Activated B cell treated with CpG ODN at 0.5 μM for 24 hours (primary cell): ENCODE data around the gene C11orf86. TPM values are rescaled to one million over a fixed set of nuclear protein-coding genes. Genes with fewer than 3 reads are reported as not detected.
"Not testable (repeated sequence)": the region's sequence is repeated elsewhere in the genome, so short reads cannot be mapped to it uniquely, and the experiment has no call there.

Experiments
- ATAC-seq: fragments of 200-7000 bp; cut with Tn5 transposase; one replicate; pipeline ENCODE4 v1.10.0; 2021; ENCODE audit warnings: low read depth, mild to moderate bottlenecking, moderate library complexity
- CTCF ChIA-PET: fragments of 350-600 bp; sonication (Branson Sonifier 250); formaldehyde crosslinking; loops from one replicate; lab custom pipeline; 2021; ENCODE audit warnings: antibody characterized with exemption; lab: Charles Lee
- POLR2A ChIA-PET: fragments of 350-600 bp; sonication (Branson Sonifier 250); formaldehyde crosslinking; loops from one replicate; lab custom pipeline; 2021; ENCODE audit warnings: antibody characterized with exemption; lab: Charles Lee
- DNase-seq: peaks from one replicate; pipeline ENCODE4 v3.0.0; 2022
- H3K27ac Mint-ChIP-seq: one replicate; pipeline ENCODE4 v1.8.0; 2020; ENCODE audit warnings: mixed read lengths
- H3K27me3 Mint-ChIP-seq: one replicate; pipeline ENCODE4 v1.8.0; 2021; ENCODE audit warnings: mixed read lengths
- H3K36me3 Mint-ChIP-seq: one replicate; pipeline ENCODE4 v1.8.0; 2021; ENCODE audit warnings: low read depth, mixed read lengths
- H3K4me1 Mint-ChIP-seq: one replicate; pipeline ENCODE4 v1.8.0; 2021; ENCODE audit warnings: mixed read lengths
- H3K4me3 Mint-ChIP-seq: one replicate; pipeline ENCODE4 v1.8.0; 2020; ENCODE audit warnings: mild to moderate bottlenecking, mixed read lengths
- H3K9me3 Mint-ChIP-seq: one replicate; pipeline ENCODE4 v1.8.0; 2020; ENCODE audit warnings: mixed read lengths
- intact Hi-C: fragments of 100-400 bp; cut with micrococcal nuclease; formaldehyde crosslinking; loops from one replicate; pipeline ENCODE4 v1.15.1; 2024
- total RNA-seq: library from RNA; stranded (reverse); gene quantifications from 2 replicates; pipeline ENCODE4 v1.2.3, GENCODE V29; 2022
- TF ChIP-seq, protein P1 (sequence below): fragments of 200-600 bp; IDR thresholded peaks from one replicate; pipeline ENCODE4 v1.8.0; 2022; ENCODE audit warnings: antibody characterized with exemption, mild to moderate bottlenecking

Gene C11orf86
- total RNA-seq, 1 donor from 2014 or later = not detected

DNA sequence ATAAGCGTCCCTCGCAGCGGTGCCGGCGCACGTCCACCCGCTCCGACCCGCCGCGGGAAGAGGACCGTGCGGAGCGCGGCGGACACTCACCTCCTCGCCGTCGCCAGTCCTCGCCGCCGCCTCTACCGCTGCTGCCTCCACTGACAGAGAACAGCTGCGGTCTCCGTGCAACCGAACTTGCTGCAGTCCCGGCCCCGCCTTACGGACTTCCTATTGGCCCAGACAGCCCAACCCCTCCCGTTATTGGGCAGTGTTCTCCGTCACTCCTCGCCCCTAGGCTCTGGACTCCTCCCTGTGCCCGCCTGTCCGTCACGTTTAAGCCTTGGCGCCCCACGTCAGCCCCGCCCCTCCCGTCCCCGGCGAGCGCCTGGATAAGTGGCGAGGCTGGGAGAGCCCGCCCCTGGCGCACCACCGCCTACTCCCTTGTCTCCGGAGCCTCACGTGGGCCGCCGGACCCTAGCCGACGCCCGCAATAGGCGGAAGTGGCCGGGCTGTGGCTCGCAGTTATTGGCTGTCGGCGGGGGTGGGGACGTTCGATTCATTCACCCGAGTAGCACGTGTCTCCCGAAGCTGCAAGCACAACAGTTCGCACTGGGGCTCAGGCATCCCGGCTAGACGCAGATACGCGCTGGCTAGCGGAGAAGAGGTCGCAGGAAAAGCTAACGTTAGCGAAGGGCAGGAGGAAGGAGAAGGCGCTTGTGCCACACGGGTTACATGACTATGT, 16.7 kb upstream of the C11orf86 start, which contains the start of gene PC:
Gene PC, minus strand, starts transcription at position 152 of the 724 bp plus-strand sequence. CDS start 86,224 bp downstream, outside the sequence.
- POLR2A ChIA-PET = interaction anchor here (0.5 to 1.9 kb wide), 4 partner anchors 114 to 654 kb away, joined by 3 to 5 read pairs (median 3); no protein-coding TSS in a partner anchor
- TF ChIP-seq, protein P1, sequence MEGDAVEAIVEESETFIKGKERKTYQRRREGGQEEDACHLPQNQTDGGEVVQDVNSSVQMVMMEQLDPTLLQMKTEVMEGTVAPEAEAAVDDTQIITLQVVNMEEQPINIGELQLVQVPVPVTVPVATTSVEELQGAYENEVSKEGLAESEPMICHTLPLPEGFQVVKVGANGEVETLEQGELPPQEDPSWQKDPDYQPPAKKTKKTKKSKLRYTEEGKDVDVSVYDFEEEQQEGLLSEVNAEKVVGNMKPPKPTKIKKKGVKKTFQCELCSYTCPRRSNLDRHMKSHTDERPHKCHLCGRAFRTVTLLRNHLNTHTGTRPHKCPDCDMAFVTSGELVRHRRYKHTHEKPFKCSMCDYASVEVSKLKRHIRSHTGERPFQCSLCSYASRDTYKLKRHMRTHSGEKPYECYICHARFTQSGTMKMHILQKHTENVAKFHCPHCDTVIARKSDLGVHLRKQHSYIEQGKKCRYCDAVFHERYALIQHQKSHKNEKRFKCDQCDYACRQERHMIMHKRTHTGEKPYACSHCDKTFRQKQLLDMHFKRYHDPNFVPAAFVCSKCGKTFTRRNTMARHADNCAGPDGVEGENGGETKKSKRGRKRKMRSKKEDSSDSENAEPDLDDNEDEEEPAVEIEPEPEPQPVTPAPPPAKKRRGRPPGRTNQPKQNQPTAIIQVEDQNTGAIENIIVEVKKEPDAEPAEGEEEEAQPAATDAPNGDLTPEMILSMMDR = no peak
- intact Hi-C loops = loop anchor here (1.0 to 5.0 kb wide), 4 partner anchors 161 to 691 kb away; partner anchors contain the start of genes KDM2A, RAB1B, SLC29A2 and SPTBN2
- peaks cover 3% of the 10 kb centered on the region for H3K27me3 Mint-ChIP-seq
- H3K4me3 Mint-ChIP-seq = peak within 1 kb of the TSS; percentile 83
- peak within 1 kb of the TSS; percentile 81 for H3K27ac Mint-ChIP-seq
- peaks cover 20% of the 10 kb centered on the region for H3K4me1 Mint-ChIP-seq
- CTCF ChIA-PET = no interaction called here
- DNase-seq (peak; percentile 87), ATAC-seq (peak; percentile 97)
- H3K9me3 Mint-ChIP-seq = peaks cover 5% of the 10 kb centered on the region
- no peaks in the 10 kb centered on the region for H3K36me3 Mint-ChIP-seq

DNA sequence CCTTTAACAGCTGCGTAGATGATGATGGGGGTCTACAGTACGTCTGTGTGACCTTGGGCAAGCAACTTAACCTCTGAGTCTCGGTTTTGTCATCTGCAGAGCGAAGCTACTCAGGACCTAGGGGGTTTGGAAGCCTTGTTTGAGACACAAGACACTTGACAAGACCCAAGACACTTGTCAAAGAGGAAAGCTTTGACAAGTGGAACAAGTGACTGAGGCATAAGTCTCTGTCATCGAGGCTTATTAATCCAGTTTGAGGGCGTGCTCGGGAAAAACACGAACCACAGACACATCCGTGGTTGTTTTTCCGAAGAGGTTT, 16.2 kb upstream of the C11orf86 start:
- Mint-ChIP-seq H3K9me3 (peaks cover 5% of the 10 kb centered on the region), H3K4me1 (peaks cover 20% of the 10 kb centered on the region), H3K27me3 (peaks cover 3% of the 10 kb centered on the region), H3K27ac (peak overlapping the region; percentile 81), H3K36me3 (no peaks in the 10 kb centered on the region), H3K4me3 (peak overlapping the region; percentile 83)
- CTCF ChIA-PET = no interaction called here
- intact Hi-C loops = loop anchor here (1.0 to 5.0 kb wide), 4 partner anchors 160 to 692 kb away; partner anchors contain the start of genes KDM2A, RAB1B, SLC29A2 and SPTBN2
- no peak for DNase-seq
- POLR2A ChIA-PET = interaction anchor here (0.6 to 0.9 kb wide), 4 partner anchors 281 to 654 kb away, joined by 3 to 6 read pairs (median 3); no protein-coding TSS in a partner anchor
- TF ChIP-seq, protein P1 = no peak
- no peak for ATAC-seq

DNA sequence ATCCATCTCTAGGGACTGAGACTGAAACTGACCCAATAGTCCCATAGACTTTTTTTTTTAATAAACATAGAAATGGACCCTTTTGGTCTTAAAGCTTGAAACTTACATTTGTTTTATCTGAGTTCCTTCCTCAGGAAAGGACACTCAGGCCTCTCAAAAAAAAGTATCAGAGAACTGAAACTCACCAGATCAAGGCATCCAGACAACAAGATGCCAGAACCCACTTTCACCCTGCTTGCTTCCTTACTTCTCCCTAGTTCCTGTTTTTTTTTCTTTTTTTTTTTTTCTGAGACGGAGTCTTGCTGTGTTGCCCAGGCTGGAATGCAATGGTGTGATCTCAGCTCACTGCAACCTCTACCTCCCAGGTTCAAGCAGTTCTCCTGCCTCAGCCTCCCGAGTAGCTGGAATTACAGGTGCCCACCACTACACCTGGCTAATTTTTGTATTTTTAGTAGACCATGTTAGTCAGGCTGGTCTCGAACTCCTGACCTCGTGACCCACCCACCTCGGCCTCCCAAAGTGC, 13.4 kb upstream of the C11orf86 start:
- H3K9me3 Mint-ChIP-seq, intact Hi-C loops, H3K4me3 Mint-ChIP-seq, H3K36me3 Mint-ChIP-seq, POLR2A ChIA-PET, H3K27me3 Mint-ChIP-seq, ATAC-seq, H3K27ac Mint-ChIP-seq, DNase-seq: not testable (repeated sequence)
- peaks cover 17% of the 10 kb centered on the region for H3K4me1 Mint-ChIP-seq
- CTCF ChIA-PET = interaction anchor here (0.6 kb wide), 1 partner anchor 1136 kb away, joined by 3 read pairs; no protein-coding TSS in a partner anchor

DNA sequence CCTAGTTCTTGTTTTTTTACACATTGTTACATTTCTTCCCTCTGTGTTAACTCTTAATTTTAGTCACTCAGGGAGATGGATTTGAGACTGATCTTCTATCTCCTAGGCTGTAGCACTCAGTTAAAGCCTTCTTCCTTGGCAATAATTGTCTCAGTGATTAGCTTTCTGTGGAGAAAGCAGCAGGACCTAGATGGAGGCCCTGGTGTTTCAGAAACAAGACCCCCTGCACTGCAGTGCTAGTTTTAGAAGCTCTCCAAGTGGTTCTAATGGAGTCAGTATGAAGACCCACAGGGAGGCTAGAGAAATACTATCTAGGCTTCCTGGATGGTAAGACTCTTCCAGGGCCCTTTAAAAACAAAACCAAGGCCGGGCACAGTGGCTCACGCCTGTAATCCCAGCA, 12.9 kb upstream of the C11orf86 start:
- no peak for ATAC-seq
- peaks cover 7% of the 10 kb centered on the region for H3K27me3 Mint-ChIP-seq
- H3K27ac Mint-ChIP-seq = no peak overlapping the region
- no peak overlapping the region for H3K4me3 Mint-ChIP-seq
- ChIA-PET CTCF (no interaction called here), POLR2A (no interaction called here)
- H3K4me1 Mint-ChIP-seq = peaks cover 15% of the 10 kb centered on the region
- TF ChIP-seq, protein P1 = no peak
- intact Hi-C loops = no loop called here
- H3K9me3 Mint-ChIP-seq = peaks cover 5% of the 10 kb centered on the region
- no peak for DNase-seq
- H3K36me3 Mint-ChIP-seq = no peaks in the 10 kb centered on the region

DNA sequence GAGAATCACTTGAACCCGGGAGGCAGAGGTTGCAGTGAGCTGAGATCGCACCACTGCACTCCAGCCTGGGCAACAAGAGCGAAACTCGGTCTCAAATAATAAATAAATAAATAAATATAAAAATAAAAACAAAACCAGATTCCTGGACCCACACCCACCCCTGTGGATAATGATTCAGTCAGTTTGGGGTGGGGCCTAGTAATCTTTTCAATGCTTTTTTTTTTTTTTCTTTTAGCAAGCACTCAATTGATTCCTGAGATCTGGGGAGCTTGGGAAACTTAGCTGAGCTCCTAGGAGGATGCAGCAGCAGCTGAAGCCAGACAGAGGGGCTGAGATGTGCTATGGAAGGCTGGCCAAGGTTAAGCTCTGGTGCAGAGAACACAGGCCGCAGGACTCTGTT, 12.3 kb upstream of the C11orf86 start:
- peaks cover 7% of the 10 kb centered on the region for H3K27me3 Mint-ChIP-seq
- intact Hi-C loops = no loop called here
- CTCF ChIA-PET = no interaction called here

More for the DNA sequence above, 12.3 kb upstream of the C11orf86 start:
- Mint-ChIP-seq H3K4me1 (peaks cover 11% of the 10 kb centered on the region), H3K27ac (no peak overlapping the region), H3K9me3 (peaks cover 5% of the 10 kb centered on the region), H3K4me3 (no peak overlapping the region), H3K36me3 (no peaks in the 10 kb centered on the region)
- TF ChIP-seq, protein P1 = no peak
- POLR2A ChIA-PET = interaction anchor here (0.7 kb wide), 1 partner anchor 1047 kb away, joined by 3 read pairs; no protein-coding TSS in a partner anchor
- ATAC-seq (no peak), DNase-seq (no peak)
